ENCODE results near the gene GNA12. TPM values are rescaled to one million over a fixed set of nuclear protein-coding genes. Genes with fewer than 3 reads are reported as not detected.
"Not testable (repeated sequence)": the region's sequence is repeated elsewhere in the genome, so short reads cannot be mapped to it uniquely, and the experiment has no call there.

Gene GNA12
- total RNA-seq, 2 donors from 2014 or later = 26.3 to 38.8 TPM

DNA sequence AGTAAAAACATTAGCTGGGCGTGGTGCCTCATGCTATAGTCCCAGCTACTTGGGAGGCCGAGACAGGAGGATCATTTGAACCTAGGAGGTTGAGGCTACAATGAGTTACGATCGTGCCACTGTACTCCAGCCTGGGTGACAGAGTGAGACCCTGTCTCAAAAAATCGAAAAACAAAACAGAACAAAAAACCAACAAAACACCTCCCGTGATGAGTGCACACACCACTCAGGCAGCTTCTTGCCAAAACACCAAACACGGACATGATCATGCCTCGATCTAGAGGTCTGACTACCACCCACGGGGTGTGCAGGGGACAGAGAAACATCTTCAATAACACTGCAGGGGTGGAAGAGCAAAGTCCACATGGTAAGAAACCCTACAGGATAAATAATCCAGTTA lies 111.7 kb downstream of the GNA12 start:
- peak overlapping the region; percentile 74 to 82 for H3K27ac ChIP-seq
- peaks cover 17% of the 10 kb centered on the region for H3K36me3 ChIP-seq
- H3K4me3 ChIP-seq = no peak overlapping the region
- no peaks in the 10 kb centered on the region for H3K9me3 ChIP-seq
- DNase-seq (ENCODE audit: low spot score) = peak; percentile 50
- TF ChIP-seq, protein P1, sequence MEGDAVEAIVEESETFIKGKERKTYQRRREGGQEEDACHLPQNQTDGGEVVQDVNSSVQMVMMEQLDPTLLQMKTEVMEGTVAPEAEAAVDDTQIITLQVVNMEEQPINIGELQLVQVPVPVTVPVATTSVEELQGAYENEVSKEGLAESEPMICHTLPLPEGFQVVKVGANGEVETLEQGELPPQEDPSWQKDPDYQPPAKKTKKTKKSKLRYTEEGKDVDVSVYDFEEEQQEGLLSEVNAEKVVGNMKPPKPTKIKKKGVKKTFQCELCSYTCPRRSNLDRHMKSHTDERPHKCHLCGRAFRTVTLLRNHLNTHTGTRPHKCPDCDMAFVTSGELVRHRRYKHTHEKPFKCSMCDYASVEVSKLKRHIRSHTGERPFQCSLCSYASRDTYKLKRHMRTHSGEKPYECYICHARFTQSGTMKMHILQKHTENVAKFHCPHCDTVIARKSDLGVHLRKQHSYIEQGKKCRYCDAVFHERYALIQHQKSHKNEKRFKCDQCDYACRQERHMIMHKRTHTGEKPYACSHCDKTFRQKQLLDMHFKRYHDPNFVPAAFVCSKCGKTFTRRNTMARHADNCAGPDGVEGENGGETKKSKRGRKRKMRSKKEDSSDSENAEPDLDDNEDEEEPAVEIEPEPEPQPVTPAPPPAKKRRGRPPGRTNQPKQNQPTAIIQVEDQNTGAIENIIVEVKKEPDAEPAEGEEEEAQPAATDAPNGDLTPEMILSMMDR (IDR thresholded peaks at IDR 0.05) = no peak
- H3K4me1 ChIP-seq = peaks cover 0 to 68% of the 10 kb centered on the region in 2 donors
- H3K27me3 ChIP-seq = no peaks in the 10 kb centered on the region

DNA sequence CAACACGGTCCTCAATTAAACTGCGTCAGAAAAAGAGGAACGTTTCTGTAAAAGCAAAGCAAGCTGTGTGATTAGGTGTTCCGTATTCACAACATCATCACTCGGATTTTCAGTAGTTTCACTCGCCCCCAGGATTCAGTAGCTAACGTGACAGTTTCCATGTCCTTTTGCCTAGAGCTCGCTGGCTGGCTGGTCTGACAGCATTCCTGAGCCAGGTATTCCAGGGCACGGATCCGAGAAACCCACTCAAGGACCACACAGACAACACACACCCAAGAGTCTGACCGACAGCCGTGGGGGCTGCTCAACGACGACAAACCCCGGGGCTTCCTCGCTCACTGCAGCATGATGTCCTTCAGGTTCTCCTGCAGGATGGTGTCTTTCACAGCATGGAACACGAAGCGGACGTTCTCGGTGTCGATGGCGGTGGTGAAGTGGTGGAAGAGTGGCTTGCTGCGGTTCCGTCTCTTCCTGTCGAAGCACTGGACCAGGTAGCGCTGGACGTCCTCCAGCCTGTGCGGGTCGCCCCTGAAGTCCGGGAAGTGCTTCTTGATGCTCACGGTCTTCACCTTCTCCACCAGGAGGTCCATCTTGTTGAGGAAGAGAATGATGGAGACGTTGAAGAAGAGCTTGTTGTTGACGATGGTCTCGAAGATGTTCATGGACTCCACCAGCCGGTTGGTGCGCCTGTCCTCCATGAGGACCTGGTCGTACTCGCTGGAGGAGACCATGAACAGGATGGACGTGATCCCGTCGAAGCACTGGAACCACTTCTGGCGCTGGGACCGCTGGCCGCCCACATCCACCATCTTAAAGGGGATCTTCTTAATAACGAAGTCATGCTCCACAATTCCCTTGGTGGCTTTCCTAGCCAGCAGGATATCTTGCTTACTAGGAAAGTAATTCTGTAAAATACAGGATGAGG lies 113.0 kb downstream of the GNA12 start:
- peak; percentile 56 for DNase-seq (ENCODE audit: low spot score)
- no peak overlapping the region for H3K4me3 ChIP-seq
- H3K27me3 ChIP-seq = no peaks in the 10 kb centered on the region
- TF ChIP-seq, protein P1 (IDR thresholded peaks at IDR 0.05) = no peak
- H3K36me3 ChIP-seq = peaks cover 25% of the 10 kb centered on the region
- peaks cover 0 to 59% of the 10 kb centered on the region in 2 donors for H3K4me1 ChIP-seq
- H3K9me3 ChIP-seq = no peaks in the 10 kb centered on the region
- H3K27ac ChIP-seq = peak overlapping the region in 1 of 2 donors; percentile 69

DNA sequence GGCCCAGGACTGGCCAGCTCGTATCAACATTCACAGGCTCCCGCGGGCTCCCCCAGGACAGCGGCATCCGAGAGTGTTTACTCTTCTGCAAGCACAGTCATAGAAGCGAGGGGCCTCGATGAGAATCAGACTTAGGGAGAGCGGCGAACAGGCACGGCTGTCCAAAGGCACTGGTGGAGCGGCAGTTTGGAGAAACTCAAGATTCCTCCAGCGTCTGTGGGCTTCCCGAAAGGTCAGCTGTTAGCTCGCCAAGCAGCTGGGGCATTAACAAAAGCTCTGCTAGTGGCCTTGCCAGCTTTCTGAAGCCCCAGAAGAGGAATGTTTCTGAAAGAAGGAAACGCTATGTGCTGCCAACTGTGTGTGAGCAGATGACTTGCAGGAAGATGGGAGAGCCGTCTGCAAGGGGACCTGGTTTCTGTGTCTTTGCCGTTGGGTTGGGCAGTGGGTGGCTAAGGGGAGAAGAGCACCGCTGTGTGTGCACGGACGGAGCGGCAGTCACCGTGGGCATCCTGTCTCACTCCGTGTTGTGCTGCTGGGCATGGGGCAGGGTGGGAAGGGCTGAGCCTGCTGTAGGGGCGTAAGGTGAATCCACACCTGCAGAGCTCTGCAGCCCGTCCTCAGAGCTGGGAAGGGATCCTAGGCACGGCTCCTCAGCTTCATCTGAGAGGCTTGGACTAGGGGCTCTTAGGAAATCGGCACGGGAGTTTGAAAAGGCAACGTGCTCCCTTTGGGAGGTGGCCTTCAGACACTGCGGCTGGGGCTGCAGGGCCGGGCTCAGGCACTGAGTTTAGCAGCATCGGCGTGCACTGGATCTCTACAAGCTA lies 114.0 kb downstream of the GNA12 start:
- Histone ChIP-seq H3K9me3 (no peaks in the 10 kb centered on the region), H3K27ac (peak overlapping the region; percentile 42 to 69), H3K36me3 (peaks cover 30% of the 10 kb centered on the region), H3K4me3 (no peak overlapping the region), H3K4me1 (peaks cover 0 to 49% of the 10 kb centered on the region in 2 donors), H3K27me3 (no peaks in the 10 kb centered on the region)
- DNase-seq (ENCODE audit: low spot score) = no peak
- TF ChIP-seq, protein P1 (IDR thresholded peaks at IDR 0.05) = no peak

DNA sequence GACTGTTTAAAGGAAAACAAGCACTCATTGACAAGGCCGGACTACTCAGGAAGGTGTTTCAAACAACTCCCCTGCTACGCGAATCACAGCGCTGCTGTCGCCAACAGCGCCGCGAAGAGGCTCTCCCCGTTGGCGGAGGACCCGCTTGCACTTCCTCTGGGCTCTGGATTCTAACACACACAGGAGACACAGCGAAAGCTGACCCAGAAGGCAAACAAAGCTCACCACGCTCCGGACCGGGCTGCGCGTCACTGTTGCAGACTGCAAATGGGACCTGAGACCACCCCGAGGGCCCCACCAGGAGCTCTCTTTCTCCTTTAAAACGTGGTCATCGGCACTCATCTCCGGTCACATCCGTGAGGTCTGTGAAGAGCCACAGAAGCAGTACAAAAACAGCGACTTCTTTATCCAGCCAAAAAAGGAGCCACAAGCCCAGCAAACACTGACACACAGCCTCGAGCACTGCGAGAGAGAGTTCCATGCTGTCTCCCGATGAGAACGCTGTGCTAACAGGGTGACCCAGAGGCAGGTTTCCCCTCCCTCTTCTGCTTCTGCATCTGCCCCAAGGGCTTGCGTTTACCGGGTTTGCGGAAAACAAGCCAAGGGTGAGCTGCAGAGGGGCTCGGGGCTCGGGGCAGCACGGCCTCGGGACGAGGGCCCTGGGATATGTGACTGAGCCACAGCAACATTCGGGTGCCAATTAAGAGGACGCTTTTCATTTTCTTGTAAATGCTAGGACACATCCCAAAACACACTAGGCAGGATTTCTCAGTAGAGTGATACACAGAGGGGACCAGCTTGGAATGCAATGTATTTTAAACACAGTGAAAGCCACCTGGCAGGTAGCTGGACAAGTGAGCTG lies 114.8 kb downstream of the GNA12 start:
- TF ChIP-seq, protein P1 (IDR thresholded peaks at IDR 0.05) = no peak
- Histone ChIP-seq H3K4me3 (no peak overlapping the region), H3K27me3 (no peaks in the 10 kb centered on the region), H3K36me3 (peaks cover 34% of the 10 kb centered on the region), H3K9me3 (no peaks in the 10 kb centered on the region), H3K27ac (peak overlapping the region; percentile 42 to 69), H3K4me1 (peaks cover 0 to 40% of the 10 kb centered on the region in 2 donors)
- DNase-seq (ENCODE audit: low spot score) = no peak

DNA sequence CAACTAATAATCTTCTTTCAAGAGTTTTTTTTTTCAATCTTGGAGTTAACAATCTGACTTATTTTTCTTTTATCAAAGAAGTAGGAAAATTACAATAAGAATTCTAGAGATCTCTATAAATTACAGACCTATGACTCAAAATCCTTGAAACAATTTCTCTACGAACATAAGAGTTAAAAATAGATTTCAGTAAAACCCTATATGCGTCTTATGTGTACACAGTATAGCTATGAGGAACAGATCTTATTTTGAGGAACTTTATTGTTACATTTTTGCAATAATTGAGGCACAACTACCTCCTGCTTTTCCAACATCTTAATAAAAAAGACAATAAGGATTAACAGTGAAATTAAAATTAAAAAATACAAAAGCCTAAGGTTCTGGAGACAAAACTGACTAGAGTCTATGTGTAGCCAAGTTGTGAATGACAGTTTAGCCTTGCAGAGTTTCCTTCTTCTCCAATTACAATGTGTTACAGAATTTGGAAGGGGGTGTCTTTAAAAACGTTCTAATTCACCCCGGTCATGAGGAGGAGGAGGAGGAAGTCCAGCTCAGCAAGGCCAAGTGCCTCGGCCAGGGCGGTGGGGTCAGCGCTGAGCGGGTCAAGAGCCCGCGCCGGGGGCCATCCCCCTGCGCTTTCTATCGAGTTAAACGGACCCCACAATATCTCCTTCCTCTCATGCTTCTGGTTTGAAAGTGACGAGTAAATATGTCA lies 115.6 kb downstream of the GNA12 start:
- no peak overlapping the region for H3K4me3 ChIP-seq
- no peaks in the 10 kb centered on the region for H3K27me3 ChIP-seq
- no peak for DNase-seq (ENCODE audit: low spot score)
- TF ChIP-seq, protein P1 (IDR thresholded peaks at IDR 0.05) = no peak
- H3K36me3 ChIP-seq = peaks cover 34% of the 10 kb centered on the region
- H3K27ac ChIP-seq = peak overlapping the region; percentile 42 to 69
- H3K4me1 ChIP-seq = peaks cover 0 to 32% of the 10 kb centered on the region in 2 donors
- H3K9me3 ChIP-seq = no peaks in the 10 kb centered on the region

DNA sequence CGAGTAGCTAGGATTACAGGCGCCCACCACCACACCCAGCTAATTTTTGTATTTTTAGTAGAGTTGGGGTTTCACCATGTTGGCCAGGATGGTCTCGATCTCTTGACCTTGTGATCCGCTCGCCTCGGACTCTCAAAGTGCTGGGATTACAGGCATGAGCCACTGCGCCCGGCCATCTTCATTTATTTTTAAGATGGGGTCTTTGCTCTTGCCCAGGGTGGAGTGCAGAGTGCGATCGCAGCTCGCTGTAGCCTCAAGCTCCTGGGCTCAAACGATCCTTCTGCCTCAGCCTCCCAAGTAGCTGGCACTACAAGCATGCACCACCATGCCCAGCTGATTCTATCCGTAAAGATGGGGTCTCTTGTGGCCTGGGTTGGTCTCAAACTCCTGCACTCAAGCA lies 116.9 kb downstream of the GNA12 start:
- not testable (repeated sequence) for H3K4me3 ChIP-seq; H3K27ac ChIP-seq; H3K27me3 ChIP-seq; DNase-seq (ENCODE audit: low spot score); H3K9me3 ChIP-seq
- Histone ChIP-seq H3K36me3 (peaks cover 45% of the 10 kb centered on the region), H3K4me1 (peaks cover 0 to 20% of the 10 kb centered on the region in 2 donors)

Data from right atrium auricular region (tissue), 2 donors.